ENCODE measurements around the gene LSP1.

- TF ChIP-seq CTCF (IDR thresholded peaks at IDR 0.05 in 8 of 11, conservative IDR thresholded peaks at IDR 0.05 in 3 of 11) (no peak), POLR2AphosphoS5 (IDR thresholded peaks at IDR 0.05) (peak in 1 of 3 donors; percentile 6)
These were observed 39.7 kb downstream of the LSP1 start for GRCh38 chr11:1892558-1892957.
